NCI-H748 (cell line): ENCODE measurements around the gene RUNX2.

Source experiments
- DNase-seq: peaks from one replicate; lab custom pipeline; 2025; ENCODE audit not compliant: unreplicated experiment; lab: John Stamatoyannopoulos, UW

The RUNX2 gene

GRCh38 chr6:45637611-45638257 lies 309.6 kb downstream of the RUNX2 start:
- no peak for DNase-seq

- no peak for DNase-seq
Measured at GRCh38 chr6:45640081-45640491, 312.0 kb downstream of the RUNX2 start.

DNA sequence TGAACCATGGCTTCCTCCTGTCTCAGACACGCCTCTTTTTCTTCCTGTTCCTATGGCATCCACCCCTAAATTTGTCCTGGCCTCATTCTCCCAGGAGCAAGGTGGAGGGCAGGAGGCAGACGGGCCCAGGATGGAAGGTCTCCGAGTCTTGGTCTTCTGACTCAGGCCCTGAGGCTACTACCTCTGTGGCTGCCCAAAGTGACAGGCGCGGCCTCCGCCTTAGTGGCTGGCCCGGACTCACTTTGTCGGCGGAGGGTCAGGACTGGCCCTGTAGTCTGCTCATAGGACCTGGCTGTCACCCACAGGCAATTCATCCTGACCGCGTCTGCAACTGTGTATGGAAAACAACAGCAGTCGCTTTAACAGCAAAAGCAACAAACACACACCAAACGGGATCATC lies 312.7 kb downstream of the RUNX2 start:
- DNase-seq = no peak

GRCh38 chr6:45642331-45643125 lies 314.4 kb downstream of the RUNX2 start:
- no peak for DNase-seq

GRCh38 chr6:45643126-45643525 lies 315.0 kb downstream of the RUNX2 start:
- no peak for DNase-seq

- DNase-seq = no peak
Measured at GRCh38 chr6:45644720-45645119, 316.6 kb downstream of the RUNX2 start.

GRCh38 chr6:45645302-45645701 lies 317.2 kb downstream of the RUNX2 start:
- DNase-seq = no peak

DNA sequence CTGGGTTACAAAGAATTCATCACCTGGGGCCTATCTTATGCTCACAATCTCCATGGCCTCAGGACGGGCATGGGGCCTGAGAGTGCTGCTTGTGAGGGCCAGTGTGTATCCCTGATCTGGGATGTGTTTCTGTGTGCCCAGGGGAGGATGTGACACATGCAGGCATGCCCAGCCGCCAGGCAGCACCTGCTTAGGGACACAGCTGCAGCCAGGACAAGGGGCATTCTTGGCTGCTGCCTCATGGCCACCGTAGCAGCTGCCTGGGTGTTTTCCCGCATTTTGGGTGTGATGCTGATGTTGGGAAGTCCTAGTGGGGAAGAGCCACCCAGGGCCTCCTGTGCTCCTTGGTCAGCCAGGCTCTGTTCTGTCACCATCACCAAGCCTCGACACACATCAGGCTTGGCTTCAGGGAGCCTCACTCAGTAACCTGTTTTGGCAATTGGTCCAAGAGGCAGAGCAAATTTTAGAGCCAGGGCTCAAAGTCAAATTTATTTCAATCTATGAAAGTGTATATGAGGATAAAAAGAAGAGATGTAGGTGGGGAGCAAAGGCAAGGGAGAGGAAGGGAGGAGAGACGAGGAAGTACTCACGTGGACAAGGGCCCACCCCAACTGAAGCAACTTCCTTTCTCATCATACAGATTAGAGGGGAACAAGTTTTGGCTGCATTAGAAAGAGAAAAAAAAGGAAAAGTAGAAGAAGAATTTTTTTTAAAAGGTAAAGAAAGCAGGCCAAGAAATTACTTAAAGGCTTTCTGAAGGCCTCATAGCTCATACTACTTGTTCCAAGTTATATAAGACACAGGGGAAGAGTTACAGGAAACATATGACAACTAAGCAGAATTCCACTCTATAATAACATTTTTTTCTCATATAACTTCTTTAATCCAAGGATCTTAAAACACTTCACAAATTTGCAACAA lies 319.5 kb downstream of the RUNX2 start:
- DNase-seq = no peak

DNA sequence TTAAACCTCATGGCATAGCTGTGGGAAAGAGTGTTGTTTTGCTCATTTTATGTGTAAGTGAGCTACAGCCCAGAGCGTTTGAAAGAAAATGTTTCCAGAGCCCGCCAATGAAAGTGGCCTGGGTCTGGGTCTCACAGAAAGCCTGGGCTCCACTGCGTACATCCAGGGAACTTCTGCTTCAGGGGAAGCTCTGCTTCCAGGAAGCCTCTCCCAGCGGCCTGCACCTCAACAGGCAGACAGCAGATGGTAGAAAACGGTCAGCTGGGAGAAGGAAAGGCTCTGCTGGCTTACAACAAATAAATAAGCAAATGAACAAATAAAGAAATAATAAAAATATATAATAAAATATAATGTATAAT lies 320.1 kb downstream of the RUNX2 start:
- peak; percentile 4 for DNase-seq

DNA sequence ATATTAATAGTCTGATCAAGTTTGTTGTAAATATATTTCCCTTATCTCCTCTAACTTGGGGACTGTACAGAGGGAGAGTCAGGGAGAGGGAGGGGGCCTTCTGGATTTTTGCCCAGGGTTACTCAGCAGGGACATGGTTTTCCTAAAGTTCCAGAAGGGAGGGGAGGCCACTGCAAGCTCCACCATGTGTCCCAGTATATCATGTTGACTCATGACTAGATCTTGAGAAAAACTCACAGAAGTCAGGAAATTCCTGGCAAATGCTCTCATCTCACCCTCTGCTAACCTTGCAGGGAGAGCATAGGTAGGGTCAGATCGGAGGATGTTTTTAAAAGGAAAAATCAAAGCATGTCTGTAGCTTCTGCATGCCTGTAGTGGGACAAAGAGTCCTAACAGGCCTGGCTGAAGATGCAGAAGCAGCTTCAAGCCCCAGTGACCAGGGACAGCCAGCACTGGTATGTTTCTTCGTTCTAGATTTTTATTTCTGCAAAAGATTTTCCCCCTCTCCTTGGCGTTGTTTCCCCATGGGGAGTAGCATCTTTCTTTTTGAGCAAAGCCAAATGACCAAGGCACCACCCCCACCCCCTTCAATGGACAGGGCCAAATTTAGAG lies 322.5 kb downstream of the RUNX2 start:
- DNase-seq = no peak

DNA sequence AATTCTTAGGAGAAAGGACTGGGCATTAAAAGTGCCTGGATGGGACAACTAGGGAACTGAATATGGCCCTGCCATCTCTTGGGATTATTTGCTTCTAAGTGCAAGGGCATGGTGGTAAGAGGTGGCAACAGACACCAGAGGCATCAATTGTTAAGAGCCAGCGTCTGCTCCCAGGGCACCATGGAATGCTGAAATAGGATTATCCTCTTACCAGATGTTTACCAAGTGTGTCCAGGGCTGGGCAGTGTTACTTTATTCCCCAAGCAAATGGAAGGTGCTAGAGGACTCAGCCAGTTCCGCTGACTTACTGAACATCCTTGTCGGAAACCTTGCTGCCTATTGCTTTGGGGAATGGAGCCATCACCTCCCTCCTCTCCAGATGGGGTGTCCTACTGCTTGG lies 323.2 kb downstream of the RUNX2 start:
- DNase-seq = no peak

DNA sequence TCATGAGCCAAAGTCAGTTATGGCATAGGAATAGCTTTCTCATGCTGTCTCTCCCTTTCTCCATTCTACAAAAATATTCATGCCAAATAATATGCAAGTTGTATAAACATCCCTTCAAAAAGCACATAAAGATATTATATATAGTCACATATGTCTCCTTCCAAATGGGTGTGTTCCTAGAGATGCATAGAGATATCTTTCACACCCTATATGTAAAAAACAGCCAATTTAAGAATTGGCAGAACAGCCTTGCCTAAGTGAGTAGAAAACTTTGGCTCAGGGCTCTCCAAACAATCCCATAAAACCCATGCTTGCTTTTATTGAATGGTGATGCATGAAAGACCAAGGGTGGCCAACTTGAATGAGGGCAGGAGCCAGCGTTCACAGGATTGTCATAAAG lies 324.3 kb downstream of the RUNX2 start:
- no peak for DNase-seq

DNA sequence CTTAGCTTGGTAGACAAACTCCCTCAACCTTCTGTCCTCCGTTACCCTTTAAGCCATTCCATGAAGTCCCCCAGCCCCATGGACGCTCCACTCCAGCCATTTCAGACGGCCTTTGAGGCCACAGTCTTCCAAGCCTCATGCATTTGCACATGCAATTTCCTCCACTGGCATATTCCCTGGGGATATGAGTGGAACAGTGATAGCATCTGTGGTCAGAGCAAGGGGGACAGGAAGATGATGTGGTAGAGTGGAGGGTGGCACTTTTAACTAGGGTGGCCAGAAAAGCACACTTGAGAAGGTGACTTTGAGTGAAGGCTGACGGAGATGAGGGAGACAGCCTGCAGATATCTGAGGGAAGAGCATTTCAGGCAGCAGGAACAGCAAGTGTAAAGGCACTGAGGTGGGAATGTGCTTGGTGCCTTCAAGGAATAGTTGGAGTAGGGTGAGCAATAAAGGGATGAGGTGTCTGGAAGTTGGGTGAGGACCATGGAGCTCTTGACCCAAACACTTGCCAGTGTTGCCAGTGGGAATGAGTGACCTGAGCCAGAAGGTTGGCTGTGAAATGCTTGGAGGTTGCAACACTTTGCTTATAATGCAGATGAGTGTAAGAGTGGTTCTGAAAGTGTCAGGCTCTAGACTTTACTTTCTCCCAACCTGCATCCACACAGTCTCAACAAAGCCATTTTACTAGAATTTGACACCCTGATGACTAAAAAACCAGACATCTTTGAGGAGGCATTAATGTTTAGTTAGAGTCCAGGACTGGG lies 325.2 kb downstream of the RUNX2 start:
- no peak for DNase-seq

DNA sequence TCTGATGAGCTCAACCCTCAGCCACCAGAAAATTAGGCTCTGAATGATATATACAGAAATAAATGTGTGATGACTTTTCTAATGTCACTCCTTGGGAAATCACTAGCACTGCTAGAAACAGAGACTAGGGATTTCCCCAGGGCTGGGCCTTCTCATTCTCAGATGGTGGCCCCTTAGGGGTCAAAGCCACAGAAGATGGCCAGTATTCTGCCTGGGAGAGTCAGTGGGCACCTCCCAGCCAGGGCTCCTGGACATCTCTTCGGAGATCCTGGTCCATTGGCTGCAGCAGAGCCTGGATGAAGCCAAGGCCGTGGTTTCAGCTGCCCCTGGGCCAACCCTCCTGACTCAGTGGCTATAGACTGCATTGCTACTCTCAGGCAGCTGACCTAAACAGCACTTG lies 326.5 kb downstream of the RUNX2 start:
- no peak for DNase-seq

DNA sequence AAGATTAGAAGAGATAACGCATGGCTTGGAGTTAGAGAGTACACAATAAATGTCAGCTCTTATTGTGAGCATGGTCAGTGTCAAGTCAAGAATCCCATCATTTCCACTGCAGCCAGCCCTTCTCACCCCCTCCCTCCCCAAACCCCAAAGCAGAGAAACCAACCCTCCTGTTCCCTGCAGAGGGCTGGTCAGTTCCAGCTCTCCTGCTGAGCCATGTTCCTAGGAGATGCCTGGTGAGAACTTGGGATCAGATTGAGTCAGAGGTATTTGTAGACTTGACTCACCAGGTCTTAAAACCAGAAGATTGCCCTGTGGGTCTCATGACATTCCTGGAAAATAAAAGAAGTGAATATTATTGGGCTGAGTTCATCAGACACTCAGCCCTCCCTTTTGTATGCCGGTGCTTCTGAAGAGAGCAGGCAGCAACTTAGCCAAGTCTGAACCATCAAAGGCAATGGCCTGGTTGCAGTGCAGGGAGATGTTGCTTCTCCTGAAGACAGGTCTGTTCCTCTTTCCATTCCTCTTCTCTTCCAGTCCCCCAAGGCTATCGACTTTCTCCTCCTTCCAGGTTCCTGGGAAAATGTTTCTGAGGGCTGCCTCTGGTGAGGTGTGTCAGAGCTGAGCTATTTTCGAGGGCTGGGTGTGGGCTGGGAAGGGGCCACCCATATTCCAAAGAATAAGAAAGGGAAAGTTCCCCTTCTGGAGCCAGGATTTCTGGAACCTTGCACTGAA lies 327.8 kb downstream of the RUNX2 start:
- no peak for DNase-seq

DNA sequence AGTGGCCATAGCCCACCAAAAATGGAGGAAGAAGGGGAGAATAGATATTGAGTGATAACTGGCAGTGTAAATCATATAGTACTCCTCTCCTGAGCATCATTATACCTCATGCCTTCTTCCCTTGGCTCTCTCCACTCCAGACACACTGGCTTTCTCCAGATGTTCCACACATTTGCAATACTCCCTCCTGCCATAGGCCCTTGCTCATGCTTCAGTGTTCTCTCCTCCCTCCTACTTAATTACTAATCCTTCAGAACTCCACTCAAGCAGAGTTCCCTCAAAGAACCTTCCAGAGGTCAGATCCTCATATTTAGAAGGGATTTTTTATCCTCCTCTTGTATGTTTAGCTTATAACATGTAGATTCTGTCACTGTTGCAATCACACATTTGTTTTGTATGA lies 329.1 kb downstream of the RUNX2 start:
- no peak for DNase-seq

DNA sequence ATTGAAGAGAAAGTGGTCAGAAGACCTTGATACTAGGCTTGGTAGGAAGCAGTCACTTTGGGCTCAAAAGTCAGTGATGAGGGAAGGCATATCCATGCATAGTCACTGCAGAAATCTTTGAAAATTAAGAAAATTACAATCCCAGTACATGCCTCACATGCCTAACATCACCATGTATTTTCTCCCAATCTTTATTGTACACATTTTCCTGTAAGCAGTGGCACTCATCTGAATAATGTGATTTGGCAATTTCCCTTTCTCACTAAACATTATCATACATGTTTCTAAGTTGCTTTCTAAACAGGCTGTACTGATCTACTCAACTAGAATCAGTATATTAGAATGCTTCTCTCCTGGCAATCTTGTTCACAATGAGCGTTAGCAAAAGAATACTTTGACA lies 330.3 kb downstream of the RUNX2 start:
- DNase-seq = no peak

DNA sequence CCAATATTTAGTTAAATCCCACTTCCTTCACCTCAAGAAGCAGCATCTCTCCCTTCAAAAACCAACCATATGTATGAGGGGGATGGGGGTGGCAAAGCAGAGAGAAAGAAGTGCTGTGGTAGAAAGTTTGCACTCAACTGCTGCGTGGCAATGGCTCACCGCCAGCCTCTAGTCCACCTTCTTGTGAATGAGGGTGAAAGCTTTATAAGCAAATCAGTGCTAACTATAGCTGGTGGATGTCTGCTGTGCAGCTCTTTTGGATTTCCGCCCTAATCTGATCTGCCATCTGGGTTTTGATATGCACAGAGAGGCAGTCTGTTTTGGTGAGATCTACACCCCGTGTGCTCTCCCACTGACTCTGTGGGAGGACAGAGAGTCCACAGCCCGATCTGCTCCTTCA lies 330.8 kb downstream of the RUNX2 start:
- no peak for DNase-seq

DNA sequence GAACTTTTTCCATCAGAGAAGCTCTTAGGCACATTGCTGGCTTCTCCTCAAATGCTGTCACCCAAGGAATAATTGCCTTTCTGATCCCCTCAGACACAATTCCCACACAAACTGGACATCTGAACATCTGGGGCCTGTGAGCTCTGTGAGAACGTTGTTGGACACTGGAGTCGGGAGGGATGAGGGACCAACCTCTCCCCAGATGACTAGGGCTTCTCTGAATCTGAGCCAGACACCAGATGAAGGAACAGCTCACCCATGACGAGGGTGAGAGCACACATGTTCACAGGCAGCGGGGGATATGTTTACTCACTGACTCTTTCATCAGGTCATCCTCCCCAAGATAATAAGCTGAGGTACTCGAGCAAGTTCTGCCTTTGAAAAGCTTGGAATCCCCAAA lies 333.5 kb downstream of the RUNX2 start:
- DNase-seq = peak; percentile 81
